Prostate gland (tissue), 2 donors: ENCODE measurements around the gene ATP5F1C. TPM values are rescaled to one million over a fixed set of nuclear protein-coding genes. Genes with fewer than 3 reads are reported as not detected.

Experiments
- DNase-seq: peaks from one replicate; pipeline ENCODE4 v3.0.0-alpha.2; 2019; ENCODE audit warnings: low spot score
- H3K27ac ChIP-seq, 2 donors: fragments of 200-600 bp; sonication (generic); 2 replicates each; pipeline ENCODE4 v1.5.1; 2017 to 2019
- H3K27me3 ChIP-seq: fragments of 200-600 bp; sonication (generic); replicated peaks from 2 replicates; pipeline ENCODE4 v1.5.1; 2019; ENCODE audit not compliant: insufficient read depth
- H3K36me3 ChIP-seq, 2 donors: fragments of 200-600 bp; sonication (generic); 1 replicate in 1 of 2; 2 replicates in 1 of 2; pipeline versions ENCODE4 v1.5.1 to v1.8.1; 2017 to 2019
- H3K4me1 ChIP-seq: fragments of 200-600 bp; sonication (generic); replicated peaks from 2 replicates; pipeline ENCODE4 v1.5.1; 2019
- H3K4me3 ChIP-seq, 2 donors: fragments of 200-600 bp; sonication (generic); 2 replicates each; pipeline ENCODE4 v1.5.1; 2017 to 2019
- H3K9me3 ChIP-seq: fragments of 200-600 bp; sonication (generic); 2 replicates; pipeline ENCODE4 v1.5.1; 2017
- POLR2A ChIP-seq: fragments of 450-650 bp; IDR thresholded peaks from one replicate; pipeline ENCODE4 v1.6.1; 2016; ENCODE audit warnings: antibody characterized with exemption, mild to moderate bottlenecking
- POLR2AphosphoS5 ChIP-seq: sonication (generic); formaldehyde crosslinking; IDR thresholded peaks from one replicate; pipeline ENCODE4 v1.6.1; 2017; ENCODE audit warnings: antibody characterized with exemption
- WGBS: methylation state at CpG from one replicate; pipeline ENCODE4 v1.1.5; 2018; 5-methylcytosine and 5-hydroxymethylcytosine counted together
- intact Hi-C: fragments of 100-400 bp; cut with DNase I; formaldehyde crosslinking; loops from one replicate; pipeline ENCODE4 v1.14.2; 2022
- total RNA-seq, 2 donors: library from RNA; depleted of rRNA; stranded (reverse); fragments of >200 nt; gene quantifications; one replicate each; pipeline ENCODE4 v1.1.0, GENCODE V29; 2016
- TF ChIP-seq, protein P1 (sequence below), 4 experiments: fragments of 200-600 bp in 2 of 4; fragments of 450-650 bp in 2 of 4; sonication (generic) in 2 of 4; IDR thresholded peaks; 1 replicate in 3 of 4; 2 replicates in 1 of 4; pipeline ENCODE4 v1.5.1; 2016 to 2019; ENCODE audit warnings: antibody characterized with exemption in 4 of 4, mild to moderate bottlenecking in 2 of 4, moderate library complexity in 2 of 4

Gene ATP5F1C
- total RNA-seq, 2 donors from 2014 or later: 207 to 239 TPM

DNA sequence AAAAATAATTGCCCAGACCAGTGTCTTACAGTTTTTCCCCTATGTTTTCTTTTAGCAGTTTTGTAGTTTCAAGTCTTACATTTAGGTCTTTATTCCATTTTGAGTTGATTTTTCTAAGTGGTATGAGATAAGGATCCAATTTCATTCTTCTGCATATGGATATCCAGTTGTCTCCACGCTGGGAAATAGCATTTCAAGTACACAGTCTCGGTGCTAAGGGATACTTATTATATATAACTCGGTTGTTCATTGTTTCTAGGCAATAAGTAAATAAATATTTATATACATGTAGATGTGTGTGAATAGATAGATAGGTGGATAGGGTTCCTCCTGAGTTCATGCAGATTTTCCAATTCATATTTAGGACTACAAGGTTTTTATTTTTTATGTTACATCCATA lies 46.3 kb downstream of the ATP5F1C start:
- Histone ChIP-seq H3K9me3 (no peaks in the 10 kb centered on the region), H3K27me3 (no peaks in the 10 kb centered on the region), H3K4me1 (no peaks in the 10 kb centered on the region), H3K27ac (no peak overlapping the region), H3K4me3 (no peak overlapping the region), H3K36me3 (no peaks in the 10 kb centered on the region)
- TF ChIP-seq, protein P1, sequence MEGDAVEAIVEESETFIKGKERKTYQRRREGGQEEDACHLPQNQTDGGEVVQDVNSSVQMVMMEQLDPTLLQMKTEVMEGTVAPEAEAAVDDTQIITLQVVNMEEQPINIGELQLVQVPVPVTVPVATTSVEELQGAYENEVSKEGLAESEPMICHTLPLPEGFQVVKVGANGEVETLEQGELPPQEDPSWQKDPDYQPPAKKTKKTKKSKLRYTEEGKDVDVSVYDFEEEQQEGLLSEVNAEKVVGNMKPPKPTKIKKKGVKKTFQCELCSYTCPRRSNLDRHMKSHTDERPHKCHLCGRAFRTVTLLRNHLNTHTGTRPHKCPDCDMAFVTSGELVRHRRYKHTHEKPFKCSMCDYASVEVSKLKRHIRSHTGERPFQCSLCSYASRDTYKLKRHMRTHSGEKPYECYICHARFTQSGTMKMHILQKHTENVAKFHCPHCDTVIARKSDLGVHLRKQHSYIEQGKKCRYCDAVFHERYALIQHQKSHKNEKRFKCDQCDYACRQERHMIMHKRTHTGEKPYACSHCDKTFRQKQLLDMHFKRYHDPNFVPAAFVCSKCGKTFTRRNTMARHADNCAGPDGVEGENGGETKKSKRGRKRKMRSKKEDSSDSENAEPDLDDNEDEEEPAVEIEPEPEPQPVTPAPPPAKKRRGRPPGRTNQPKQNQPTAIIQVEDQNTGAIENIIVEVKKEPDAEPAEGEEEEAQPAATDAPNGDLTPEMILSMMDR (IDR thresholded peaks at IDR 0.05): no peak
- no peak for TF ChIP-seq POLR2AphosphoS5
- no peak for DNase-seq
- intact Hi-C loops: no loop called here
- WGBS: 94% methylated on average over 3 of the region's 3 CpGs

DNA sequence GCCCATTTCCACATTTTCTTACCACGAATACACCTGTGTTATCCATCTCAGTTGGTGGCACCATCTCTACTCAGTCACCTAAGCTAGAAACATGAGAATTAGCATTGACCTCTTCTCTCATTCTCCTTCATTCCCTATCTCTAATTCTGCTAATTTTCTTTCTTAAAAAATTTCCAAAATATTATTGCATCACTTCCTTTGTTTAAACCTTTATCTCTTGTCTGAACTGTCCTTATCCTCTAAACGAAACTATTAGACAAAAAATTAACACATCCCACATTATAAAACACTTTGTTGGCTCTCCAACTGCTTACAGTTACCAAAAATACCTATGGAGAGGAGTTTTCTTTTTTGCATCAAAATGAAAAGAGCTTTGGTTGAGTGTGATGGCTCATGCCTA lies 48.6 kb downstream of the ATP5F1C start:
- Histone ChIP-seq H3K4me1 (no peaks in the 10 kb centered on the region), H3K27me3 (no peaks in the 10 kb centered on the region), H3K4me3 (no peak overlapping the region), H3K27ac (no peak overlapping the region), H3K36me3 (no peaks in the 10 kb centered on the region), H3K9me3 (no peaks in the 10 kb centered on the region)
- WGBS: 90% methylated on average over 2 of the region's 2 CpGs
- TF ChIP-seq POLR2A (no peak), POLR2AphosphoS5 (no peak)
- TF ChIP-seq, protein P1 (IDR thresholded peaks at IDR 0.05): no peak
- intact Hi-C loops: no loop called here
- no peak for DNase-seq

DNA sequence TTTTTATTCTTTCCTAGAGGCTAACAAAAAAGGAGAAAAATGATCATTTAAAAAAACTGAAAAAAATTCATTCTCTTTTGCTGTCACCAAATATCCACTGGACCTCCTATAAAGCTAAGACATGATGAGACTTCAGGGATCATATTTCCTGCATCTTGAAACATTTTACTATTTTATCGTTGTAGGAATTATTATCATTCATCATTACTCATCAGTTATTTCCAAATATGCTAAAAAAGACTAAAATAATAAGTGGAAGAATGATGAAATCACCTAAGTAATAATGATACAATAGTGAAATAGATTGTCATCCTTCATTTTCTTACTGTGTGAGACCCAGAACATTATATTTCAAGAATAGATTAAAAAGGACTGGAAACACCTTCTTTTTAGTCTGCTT lies 58.6 kb downstream of the ATP5F1C start:
- 71% methylated on average over 1 of the region's 1 CpG for WGBS
- no peaks in the 10 kb centered on the region for H3K4me1 ChIP-seq
- no peaks in the 10 kb centered on the region for H3K27me3 ChIP-seq
- no peaks in the 10 kb centered on the region for H3K36me3 ChIP-seq
- TF ChIP-seq POLR2AphosphoS5 (no peak), POLR2A (no peak)
- TF ChIP-seq, protein P1 (IDR thresholded peaks at IDR 0.05): no peak
- DNase-seq: no peak
- H3K4me3 ChIP-seq: no peak overlapping the region
- no peak overlapping the region for H3K27ac ChIP-seq
- intact Hi-C loops: no loop called here
- no peaks in the 10 kb centered on the region for H3K9me3 ChIP-seq

DNA sequence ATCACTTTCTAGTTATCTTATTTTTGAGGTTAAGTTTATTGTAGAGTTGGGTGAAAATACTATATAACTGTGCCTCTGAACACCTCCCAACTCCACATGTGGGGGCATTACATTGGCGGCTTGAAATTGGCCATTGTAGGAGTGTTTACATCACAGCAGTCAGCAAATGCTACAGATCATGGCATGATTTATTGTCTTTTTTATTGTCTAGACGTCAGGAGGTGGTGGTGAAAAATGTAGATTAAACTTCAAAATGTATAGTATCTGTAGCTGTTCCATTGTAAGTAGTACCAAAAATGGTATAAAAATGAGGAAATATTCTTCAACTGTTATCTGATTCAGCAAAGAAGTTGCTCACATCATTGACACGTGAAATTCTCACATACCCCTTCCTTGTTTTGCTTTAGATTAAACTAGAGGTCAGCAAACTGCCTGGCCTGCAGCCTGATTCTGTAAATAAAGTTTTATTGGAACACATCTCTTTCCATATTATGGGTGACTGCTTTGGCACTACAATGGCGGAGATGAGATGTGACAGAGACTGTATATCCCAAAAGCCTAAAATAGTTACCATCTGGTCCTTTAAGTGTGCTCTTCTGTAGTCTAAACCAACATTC lies 65.4 kb downstream of the ATP5F1C start:
- no peak for DNase-seq
- Histone ChIP-seq H3K36me3 (no peaks in the 10 kb centered on the region), H3K27me3 (no peaks in the 10 kb centered on the region), H3K27ac (no peak overlapping the region), H3K9me3 (no peaks in the 10 kb centered on the region), H3K4me3 (no peak overlapping the region), H3K4me1 (no peaks in the 10 kb centered on the region)
- 64% methylated on average over 4 of the region's 4 CpGs for WGBS
- intact Hi-C loops: no loop called here
- TF ChIP-seq, protein P1 (IDR thresholded peaks at IDR 0.05): no peak
- TF ChIP-seq POLR2A (no peak), POLR2AphosphoS5 (no peak)

DNA sequence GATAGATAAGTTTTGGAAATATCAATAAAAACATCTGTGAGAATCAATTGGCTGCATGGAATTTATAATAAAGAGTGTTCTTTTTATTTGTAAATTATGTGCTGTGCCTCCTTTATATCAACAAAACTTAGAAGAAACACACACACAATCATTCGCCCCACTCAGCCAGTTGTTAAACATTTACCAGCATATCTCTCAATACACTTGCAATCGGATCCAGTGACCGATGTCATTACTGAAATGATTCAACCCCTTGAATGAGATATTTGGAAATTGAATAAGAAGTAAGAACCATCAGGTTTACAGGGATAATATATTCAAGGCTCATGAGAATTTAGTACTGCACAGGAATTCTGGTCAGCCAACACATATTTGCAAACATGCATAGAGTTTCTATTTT lies 65.9 kb downstream of the ATP5F1C start:
- Histone ChIP-seq H3K36me3 (no peaks in the 10 kb centered on the region), H3K27ac (no peak overlapping the region), H3K4me3 (no peak overlapping the region), H3K27me3 (no peaks in the 10 kb centered on the region), H3K9me3 (no peaks in the 10 kb centered on the region), H3K4me1 (no peaks in the 10 kb centered on the region)
- TF ChIP-seq POLR2A (no peak), POLR2AphosphoS5 (no peak)
- TF ChIP-seq, protein P1 (IDR thresholded peaks at IDR 0.05): no peak
- WGBS: 84% methylated on average over 3 of the region's 3 CpGs
- intact Hi-C loops: no loop called here
- no peak for DNase-seq
